GM12801 (cell line): ENCODE measurements around the gene CCL5.

Experiments used
- CTCF ChIP-seq: IDR thresholded peaks from one replicate; pipeline ENCODE4 v1.5.1; 2011; ENCODE audit warnings: control low read depth; ENCODE audit not compliant: insufficient read length; ENCODE audit errors: extremely low read depth

The CCL5 gene

GRCh38 chr17:35844547-35844946 is 35.6 kb downstream of the CCL5 start:
- TF ChIP-seq CTCF = no peak

GRCh38 chr17:35843698-35844097 is 36.5 kb downstream of the CCL5 start:
- TF ChIP-seq CTCF = no peak

GRCh38 chr17:35842239-35842638 is 37.9 kb downstream of the CCL5 start:
- TF ChIP-seq CTCF = no peak

GRCh38 chr17:35841505-35841904 is 38.7 kb downstream of the CCL5 start:
- no peak for TF ChIP-seq CTCF

- no peak for TF ChIP-seq CTCF
Observed at GRCh38 chr17:35841101-35841500, 39.1 kb downstream of the CCL5 start.

GRCh38 chr17:35825206-35825605 is 55.0 kb downstream of the CCL5 start:
- TF ChIP-seq CTCF = no peak
